ENCODE results near the gene SMAD7. TPM values are rescaled to one million over a fixed set of nuclear protein-coding genes. Genes with fewer than 3 reads are reported as not detected.

The SMAD7 gene
- total RNA-seq, 1 experiment from 2014 or later, result 2.1 TPM

DNA sequence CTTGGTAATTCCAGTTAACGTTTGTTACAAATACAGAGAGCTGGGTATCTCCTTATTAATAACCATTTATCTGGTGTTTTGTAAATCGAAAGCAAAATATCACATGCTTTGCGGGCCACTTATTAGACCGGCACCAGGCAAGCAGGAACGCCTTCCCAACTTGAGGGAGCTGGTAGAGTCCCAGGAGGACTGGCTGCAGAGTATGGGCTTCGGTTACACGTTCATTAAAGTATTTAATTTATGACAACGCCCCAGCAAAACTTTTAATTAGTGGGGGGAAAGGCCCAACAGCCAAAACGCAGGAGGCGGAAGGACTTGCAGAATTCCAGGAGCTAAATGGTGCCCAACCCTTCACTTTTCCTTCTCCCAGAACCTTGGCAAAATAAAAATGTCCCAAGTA, 3.7 kb downstream of the SMAD7 start:
- Histone ChIP-seq H4K20me1 (ENCODE audit: insufficient read depth, low read depth, low read length) (0 out of 2 replicates have a peak, but pooled peaks cover 4% of the 10 kb centered on the region), H3K79me2 (ENCODE audit: low read length) (no peaks in the 10 kb centered on the region), H3K9ac (ENCODE audit: low read length) (no peak overlapping the region), H3K4me1 (ENCODE audit: low read length) (peaks cover 34% of the 10 kb centered on the region), H2AFZ (ENCODE audit: low read length) (no peak overlapping the region), H3K9me3 (ENCODE audit: low read length) (no peaks in the 10 kb centered on the region), H3K27me3 (ENCODE audit: low read length) (no peaks in the 10 kb centered on the region; the same call in 1 of the 2 replicates), H3K4me3 (ENCODE audit: low read length) (no peak overlapping the region), H3K9me2 (replicated peaks; ENCODE audit: insufficient read depth, low read length) (no peaks in the 10 kb centered on the region), H3K4me2 (ENCODE audit: low read depth, low read length, poor library complexity, severe bottlenecking) (no peak overlapping the region), H3K27ac (ENCODE audit: low read length) (no peak overlapping the region), H3K36me3 (ENCODE audit: insufficient read depth, low read length) (no peaks in the 10 kb centered on the region)
- DNase-seq, result no peak

DNA sequence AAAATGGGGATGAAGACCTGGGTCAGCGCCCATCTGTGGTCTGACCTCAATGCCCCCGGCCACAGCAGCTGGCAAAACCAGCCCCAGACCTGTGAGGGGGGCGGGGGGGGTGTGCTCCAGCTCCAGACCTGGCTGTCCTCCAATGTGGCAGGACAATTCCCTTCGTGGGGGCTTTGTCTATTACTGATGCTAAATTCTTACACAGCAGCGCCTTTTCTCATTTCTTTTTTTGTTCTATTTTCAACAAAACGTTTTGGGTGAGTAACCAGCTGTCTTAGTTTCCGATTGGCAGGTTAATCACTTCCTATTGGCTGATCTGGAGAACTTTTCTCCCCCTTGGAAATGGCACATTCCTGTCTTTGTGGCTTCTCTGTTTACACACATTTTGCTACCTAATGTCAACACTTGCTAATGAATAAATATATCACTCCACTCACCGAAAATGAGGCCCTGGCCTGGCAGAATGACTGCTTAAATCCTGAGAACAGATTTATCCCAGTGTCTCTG, 4.4 kb downstream of the SMAD7 start:
- no peak overlapping the region for H3K4me3 ChIP-seq (ENCODE audit: low read length)
- no peak overlapping the region for H2AFZ ChIP-seq (ENCODE audit: low read length)
- H3K4me1 ChIP-seq (ENCODE audit: low read length), result peaks cover 32% of the 10 kb centered on the region
- no peak overlapping the region for H3K4me2 ChIP-seq (ENCODE audit: low read depth, low read length, poor library complexity, severe bottlenecking)
- 0 out of 2 replicates have a peak, but pooled peaks cover 4% of the 10 kb centered on the region for H4K20me1 ChIP-seq (ENCODE audit: insufficient read depth, low read depth, low read length)
- no peak overlapping the region for H3K9ac ChIP-seq (ENCODE audit: low read length)
- H3K27ac ChIP-seq (ENCODE audit: low read length), result no peak overlapping the region
- no peaks in the 10 kb centered on the region for H3K79me2 ChIP-seq (ENCODE audit: low read length)
- DNase-seq, result no peak
- no peaks in the 10 kb centered on the region for H3K36me3 ChIP-seq (ENCODE audit: insufficient read depth, low read length)
- H3K9me3 ChIP-seq (ENCODE audit: low read length), result no peaks in the 10 kb centered on the region
- no peaks in the 10 kb centered on the region for H3K9me2 ChIP-seq (replicated peaks; ENCODE audit: insufficient read depth, low read length)
- no peaks in the 10 kb centered on the region; the same call in 1 of the 2 replicates for H3K27me3 ChIP-seq (ENCODE audit: low read length)

GRCh38 chr18:48945953-48946217, 4.9 kb downstream of the SMAD7 start:
- Histone ChIP-seq H3K79me2 (ENCODE audit: low read length) (no peaks in the 10 kb centered on the region), H3K9me2 (replicated peaks; ENCODE audit: insufficient read depth, low read length) (no peaks in the 10 kb centered on the region), H2AFZ (ENCODE audit: low read length) (no peak overlapping the region), H3K9me3 (ENCODE audit: low read length) (no peaks in the 10 kb centered on the region), H3K27me3 (ENCODE audit: low read length) (no peaks in the 10 kb centered on the region; the same call in 1 of the 2 replicates), H3K4me2 (ENCODE audit: low read depth, low read length, poor library complexity, severe bottlenecking) (no peak overlapping the region), H3K27ac (ENCODE audit: low read length) (no peak overlapping the region), H3K9ac (ENCODE audit: low read length) (no peak overlapping the region), H3K4me1 (ENCODE audit: low read length) (peaks cover 27% of the 10 kb centered on the region), H4K20me1 (ENCODE audit: insufficient read depth, low read depth, low read length) (0 out of 2 replicates have a peak, but pooled peaks cover 4% of the 10 kb centered on the region), H3K4me3 (ENCODE audit: low read length) (no peak overlapping the region), H3K36me3 (ENCODE audit: insufficient read depth, low read length) (no peaks in the 10 kb centered on the region)
- no peak for DNase-seq

DNA sequence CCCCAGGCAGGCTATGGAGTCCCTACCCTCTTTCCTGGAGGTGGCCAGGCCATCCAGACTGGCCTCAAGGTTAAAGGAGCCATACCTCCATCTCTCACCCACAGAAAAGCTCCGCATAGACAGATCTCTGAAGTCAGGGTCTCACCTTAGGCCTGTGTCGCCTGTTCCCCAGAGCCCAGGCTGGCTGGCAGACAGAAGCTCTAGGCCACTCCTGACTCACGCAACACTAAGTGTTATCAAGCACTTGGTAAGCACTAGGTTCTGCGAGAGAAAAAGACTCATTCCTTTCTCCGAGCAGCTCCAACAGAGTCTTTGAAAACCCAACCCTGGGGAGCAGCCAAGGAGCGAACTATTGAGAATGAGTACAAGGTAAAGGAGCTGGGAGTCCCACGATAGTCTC, 6.1 kb downstream of the SMAD7 start:
- DNase-seq, result no peak
- H3K9me2 ChIP-seq (replicated peaks; ENCODE audit: insufficient read depth, low read length), result no peaks in the 10 kb centered on the region
- 0 out of 2 replicates have a peak, but pooled peaks cover 4% of the 10 kb centered on the region for H4K20me1 ChIP-seq (ENCODE audit: insufficient read depth, low read depth, low read length)
- H3K79me2 ChIP-seq (ENCODE audit: low read length), result no peaks in the 10 kb centered on the region
- no peak overlapping the region for H3K9ac ChIP-seq (ENCODE audit: low read length)
- H3K27ac ChIP-seq (ENCODE audit: low read length), result no peak overlapping the region
- H3K36me3 ChIP-seq (ENCODE audit: insufficient read depth, low read length), result no peaks in the 10 kb centered on the region
- H3K4me2 ChIP-seq (ENCODE audit: low read depth, low read length, poor library complexity, severe bottlenecking), result no peak overlapping the region
- H3K4me1 ChIP-seq (ENCODE audit: low read length), result peaks cover 18% of the 10 kb centered on the region
- no peaks in the 10 kb centered on the region; the same call in 1 of the 2 replicates for H3K27me3 ChIP-seq (ENCODE audit: low read length)
- H3K9me3 ChIP-seq (ENCODE audit: low read length), result no peaks in the 10 kb centered on the region
- H2AFZ ChIP-seq (ENCODE audit: low read length), result no peak overlapping the region
- H3K4me3 ChIP-seq (ENCODE audit: low read length), result no peak overlapping the region

DNA sequence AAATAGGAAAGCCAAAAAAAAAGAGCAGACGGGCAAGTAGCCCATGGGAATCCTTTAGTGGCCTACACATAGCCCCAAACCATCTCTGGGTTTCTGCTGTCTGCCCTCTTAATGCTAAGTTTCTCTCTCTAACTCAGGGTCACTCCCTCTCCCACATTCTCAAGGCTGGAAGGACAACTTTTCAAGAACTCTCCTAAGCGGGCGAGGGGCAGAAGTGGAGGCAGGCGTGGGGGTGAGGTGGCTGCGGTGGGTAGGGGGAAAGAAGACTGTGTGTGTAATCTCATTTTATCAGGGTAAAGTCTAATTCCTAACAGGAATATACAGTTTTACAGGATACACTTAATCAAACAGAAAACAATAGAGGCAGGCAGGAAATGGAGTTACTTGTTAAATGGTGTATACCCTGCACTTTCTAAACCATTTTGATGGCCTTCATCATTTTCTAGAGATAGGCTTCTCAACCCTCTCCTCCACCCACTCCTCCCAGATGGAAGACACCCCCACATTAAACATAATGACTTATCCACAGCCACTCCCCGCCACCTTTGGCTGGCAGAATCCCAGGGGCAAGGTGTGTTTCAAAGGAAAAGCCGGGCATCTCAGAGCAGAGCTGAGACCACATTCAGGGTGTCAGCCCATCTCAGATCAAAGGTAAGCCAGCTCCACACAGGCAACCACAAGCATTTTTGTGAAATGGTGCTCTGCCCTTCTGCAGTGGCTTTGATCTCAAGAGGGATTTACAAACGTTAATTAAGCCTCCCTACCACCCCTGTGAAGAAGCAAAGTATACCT, 6.8 kb downstream of the SMAD7 start:
- H3K79me2 ChIP-seq (ENCODE audit: low read length), result no peaks in the 10 kb centered on the region
- H3K4me1 ChIP-seq (ENCODE audit: low read length), result peaks cover 11% of the 10 kb centered on the region
- no peaks in the 10 kb centered on the region; the same call in 1 of the 2 replicates for H3K27me3 ChIP-seq (ENCODE audit: low read length)
- no peaks in the 10 kb centered on the region for H4K20me1 ChIP-seq (ENCODE audit: insufficient read depth, low read depth, low read length)
- H2AFZ ChIP-seq (ENCODE audit: low read length), result no peak overlapping the region
- no peak overlapping the region for H3K9ac ChIP-seq (ENCODE audit: low read length)
- no peak overlapping the region for H3K4me3 ChIP-seq (ENCODE audit: low read length)
- no peak for DNase-seq
- no peaks in the 10 kb centered on the region for H3K9me2 ChIP-seq (replicated peaks; ENCODE audit: insufficient read depth, low read length)
- H3K36me3 ChIP-seq (ENCODE audit: insufficient read depth, low read length), result no peaks in the 10 kb centered on the region
- no peaks in the 10 kb centered on the region for H3K9me3 ChIP-seq (ENCODE audit: low read length)
- no peak overlapping the region for H3K4me2 ChIP-seq (ENCODE audit: low read depth, low read length, poor library complexity, severe bottlenecking)
- H3K27ac ChIP-seq (ENCODE audit: low read length), result no peak overlapping the region

- peaks cover 6% of the 10 kb centered on the region; the same call in 1 of the 2 replicates for H3K4me1 ChIP-seq (ENCODE audit: low read length)
- H3K4me3 ChIP-seq (ENCODE audit: low read length), result no peak overlapping the region
- no peaks in the 10 kb centered on the region for H3K79me2 ChIP-seq (ENCODE audit: low read length)
- H2AFZ ChIP-seq (ENCODE audit: low read length), result no peak overlapping the region
- no peaks in the 10 kb centered on the region for H4K20me1 ChIP-seq (ENCODE audit: insufficient read depth, low read depth, low read length)
- DNase-seq, result no peak
- H3K4me2 ChIP-seq (ENCODE audit: low read depth, low read length, poor library complexity, severe bottlenecking), result no peak overlapping the region
- no peaks in the 10 kb centered on the region for H3K9me2 ChIP-seq (replicated peaks; ENCODE audit: insufficient read depth, low read length)
- H3K27me3 ChIP-seq (ENCODE audit: low read length), result no peaks in the 10 kb centered on the region; the same call in 1 of the 2 replicates
- H3K9me3 ChIP-seq (ENCODE audit: low read length), result no peaks in the 10 kb centered on the region
- H3K27ac ChIP-seq (ENCODE audit: low read length), result no peak overlapping the region
- no peaks in the 10 kb centered on the region for H3K36me3 ChIP-seq (ENCODE audit: insufficient read depth, low read length)
- no peak overlapping the region for H3K9ac ChIP-seq (ENCODE audit: low read length)
These were observed 7.4 kb downstream of the SMAD7 start for GRCh38 chr18:48943333-48943732.

GRCh38 chr18:48942554-48943261, 8.1 kb downstream of the SMAD7 start:
- no peaks in the 10 kb centered on the region; the same call in 1 of the 2 replicates for H3K27me3 ChIP-seq (ENCODE audit: low read length)
- H3K9me2 ChIP-seq (replicated peaks; ENCODE audit: insufficient read depth, low read length), result no peaks in the 10 kb centered on the region
- H3K9ac ChIP-seq (ENCODE audit: low read length), result no peak overlapping the region
- no peaks in the 10 kb centered on the region for H3K9me3 ChIP-seq (ENCODE audit: low read length)
- no peak overlapping the region for H3K4me2 ChIP-seq (ENCODE audit: low read depth, low read length, poor library complexity, severe bottlenecking)
- 0 out of 2 replicates have a peak, but pooled peaks cover 2% of the 10 kb centered on the region for H3K4me1 ChIP-seq (ENCODE audit: low read length)
- H3K79me2 ChIP-seq (ENCODE audit: low read length), result no peaks in the 10 kb centered on the region
- no peak for DNase-seq
- no peaks in the 10 kb centered on the region for H3K36me3 ChIP-seq (ENCODE audit: insufficient read depth, low read length)
- H4K20me1 ChIP-seq (ENCODE audit: insufficient read depth, low read depth, low read length), result no peaks in the 10 kb centered on the region
- no peak overlapping the region for H3K4me3 ChIP-seq (ENCODE audit: low read length)
- H2AFZ ChIP-seq (ENCODE audit: low read length), result no peak overlapping the region
- no peak overlapping the region for H3K27ac ChIP-seq (ENCODE audit: low read length)

DNA sequence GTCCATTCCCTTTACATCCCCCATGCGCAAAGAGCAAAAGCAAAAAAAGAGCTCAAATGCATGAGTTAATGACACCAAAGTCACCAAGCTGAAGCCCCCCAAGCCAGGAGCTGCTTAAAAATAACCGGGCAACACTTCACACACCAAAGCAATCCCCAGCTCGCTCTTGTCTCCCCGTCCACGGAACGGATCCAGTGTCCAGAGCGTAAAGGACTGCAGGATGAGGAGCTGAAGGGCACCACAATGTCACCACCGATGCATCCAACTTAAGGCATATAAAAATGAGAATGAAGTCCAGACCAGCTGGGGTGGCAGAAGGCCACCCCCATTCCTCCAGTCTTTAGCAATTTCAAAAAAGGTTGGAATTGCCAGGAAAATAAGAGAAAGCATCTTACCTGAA, 8.7 kb downstream of the SMAD7 start:
- Histone ChIP-seq H3K79me2 (ENCODE audit: low read length) (no peaks in the 10 kb centered on the region), H3K9ac (ENCODE audit: low read length) (no peak overlapping the region), H3K4me3 (ENCODE audit: low read length) (no peak overlapping the region), H3K9me2 (replicated peaks; ENCODE audit: insufficient read depth, low read length) (no peaks in the 10 kb centered on the region), H3K27ac (ENCODE audit: low read length) (no peak overlapping the region), H3K4me1 (ENCODE audit: low read length) (0 out of 2 replicates have a peak, but pooled peaks cover 2% of the 10 kb centered on the region), H2AFZ (ENCODE audit: low read length) (no peak overlapping the region), H3K9me3 (ENCODE audit: low read length) (no peaks in the 10 kb centered on the region), H3K36me3 (ENCODE audit: insufficient read depth, low read length) (no peaks in the 10 kb centered on the region), H3K27me3 (ENCODE audit: low read length) (no peaks in the 10 kb centered on the region; the same call in 1 of the 2 replicates), H4K20me1 (ENCODE audit: insufficient read depth, low read depth, low read length) (no peaks in the 10 kb centered on the region), H3K4me2 (ENCODE audit: low read depth, low read length, poor library complexity, severe bottlenecking) (no peak overlapping the region)
- DNase-seq, result no peak

All from Karpas-422 (cell line).